Measurements from ENCODE around the gene KRT82.
"Not testable (repeated sequence)": the region's sequence is repeated elsewhere in the genome, so short reads cannot be mapped to it uniquely, and the experiment has no call there.

The KRT82 gene

GRCh38 chr12:52423661-52424500, 17.7 kb upstream of the KRT82 start:
- Mint-ChIP-seq H3K4me1 (no peaks in the 10 kb centered on the region), H3K4me3 (no peak overlapping the region), H3K27ac (no peak overlapping the region), H3K36me3 (no peaks in the 10 kb centered on the region), H3K9me3 (no peaks in the 10 kb centered on the region)
- no peak for ATAC-seq
- no peak for DNase-seq (ENCODE audit: low spot score in 2 of 2)

GRCh38 chr12:52423035-52423434, 16.9 kb upstream of the KRT82 start:
- no peak for DNase-seq (ENCODE audit: low spot score in 2 of 2)
- Mint-ChIP-seq H3K4me3 (no peak overlapping the region), H3K36me3 (no peaks in the 10 kb centered on the region), H3K4me1 (no peaks in the 10 kb centered on the region), H3K9me3 (no peaks in the 10 kb centered on the region), H3K27ac (no peak overlapping the region)
- no peak for ATAC-seq

DNA sequence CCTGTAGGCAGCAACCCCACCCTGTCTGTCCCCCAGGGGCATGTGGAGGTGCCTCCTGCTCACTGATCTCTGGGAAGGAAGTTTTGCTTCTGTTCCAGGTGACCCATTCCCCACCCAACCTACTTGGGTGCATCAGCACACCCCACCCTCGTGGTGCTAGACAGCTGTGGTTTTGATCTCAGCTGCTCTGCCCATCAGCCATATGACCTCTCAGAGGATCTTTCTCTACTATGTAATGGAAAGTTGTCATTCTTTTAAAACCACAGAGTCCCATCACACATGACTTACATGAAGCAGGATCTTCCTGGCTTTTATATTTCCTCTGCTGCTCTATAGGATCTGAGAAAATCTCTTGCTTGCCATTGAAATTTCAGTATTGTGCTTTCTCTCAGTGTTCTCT, 13.5 kb upstream of the KRT82 start:
- Mint-ChIP-seq H3K4me3 (no peak overlapping the region), H3K9me3 (no peaks in the 10 kb centered on the region), H3K36me3 (no peaks in the 10 kb centered on the region), H3K4me1 (no peaks in the 10 kb centered on the region), H3K27ac (no peak overlapping the region)
- DNase-seq (ENCODE audit: low spot score in 2 of 2) (no peak), ATAC-seq (no peak)

DNA sequence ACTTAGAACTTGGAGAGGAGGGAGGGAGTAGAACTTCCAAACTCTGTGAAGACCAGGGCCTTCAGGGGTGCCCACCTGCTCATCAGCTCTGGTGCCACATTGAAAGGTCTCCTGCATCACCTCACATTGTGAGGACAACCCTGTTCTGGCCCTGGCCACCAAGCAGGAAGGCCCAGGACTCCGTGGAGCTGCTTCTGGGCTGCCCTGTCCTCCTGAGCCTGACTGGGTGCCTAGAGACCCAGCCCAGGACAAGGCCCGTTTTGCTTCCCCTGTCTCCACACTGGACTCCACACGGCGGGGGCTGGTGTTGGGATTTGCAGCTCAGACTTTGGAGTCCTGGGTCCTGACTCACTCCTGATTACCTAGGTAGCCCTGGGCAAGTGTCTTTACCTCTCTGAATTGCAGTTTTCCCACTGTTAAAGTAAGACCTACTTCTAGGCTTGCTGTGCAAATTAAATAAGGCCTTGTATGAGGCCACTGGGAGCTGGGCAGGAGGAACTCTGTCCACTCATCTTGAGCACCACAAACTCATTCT, 12.5 kb upstream of the KRT82 start:
- ATAC-seq (no peak), DNase-seq (ENCODE audit: low spot score in 2 of 2) (no peak)
- Mint-ChIP-seq H3K27ac (no peak overlapping the region), H3K36me3 (no peaks in the 10 kb centered on the region), H3K4me3 (no peak overlapping the region), H3K9me3 (no peaks in the 10 kb centered on the region), H3K4me1 (no peaks in the 10 kb centered on the region)

GRCh38 chr12:52417740-52418139, 11.6 kb upstream of the KRT82 start:
- no peaks in the 10 kb centered on the region for H3K9me3 Mint-ChIP-seq
- no peaks in the 10 kb centered on the region for H3K36me3 Mint-ChIP-seq
- no peak overlapping the region for H3K4me3 Mint-ChIP-seq
- H3K27ac Mint-ChIP-seq = no peak overlapping the region
- ATAC-seq (no peak), DNase-seq (ENCODE audit: low spot score in 2 of 2) (no peak)
- H3K4me1 Mint-ChIP-seq = no peaks in the 10 kb centered on the region

- H3K9me3 Mint-ChIP-seq = no peaks in the 10 kb centered on the region
- no peak for ATAC-seq
- no peaks in the 10 kb centered on the region for H3K36me3 Mint-ChIP-seq
Observed at GRCh38 chr12:52416795-52417194, 10.7 kb upstream of the KRT82 start.

DNA sequence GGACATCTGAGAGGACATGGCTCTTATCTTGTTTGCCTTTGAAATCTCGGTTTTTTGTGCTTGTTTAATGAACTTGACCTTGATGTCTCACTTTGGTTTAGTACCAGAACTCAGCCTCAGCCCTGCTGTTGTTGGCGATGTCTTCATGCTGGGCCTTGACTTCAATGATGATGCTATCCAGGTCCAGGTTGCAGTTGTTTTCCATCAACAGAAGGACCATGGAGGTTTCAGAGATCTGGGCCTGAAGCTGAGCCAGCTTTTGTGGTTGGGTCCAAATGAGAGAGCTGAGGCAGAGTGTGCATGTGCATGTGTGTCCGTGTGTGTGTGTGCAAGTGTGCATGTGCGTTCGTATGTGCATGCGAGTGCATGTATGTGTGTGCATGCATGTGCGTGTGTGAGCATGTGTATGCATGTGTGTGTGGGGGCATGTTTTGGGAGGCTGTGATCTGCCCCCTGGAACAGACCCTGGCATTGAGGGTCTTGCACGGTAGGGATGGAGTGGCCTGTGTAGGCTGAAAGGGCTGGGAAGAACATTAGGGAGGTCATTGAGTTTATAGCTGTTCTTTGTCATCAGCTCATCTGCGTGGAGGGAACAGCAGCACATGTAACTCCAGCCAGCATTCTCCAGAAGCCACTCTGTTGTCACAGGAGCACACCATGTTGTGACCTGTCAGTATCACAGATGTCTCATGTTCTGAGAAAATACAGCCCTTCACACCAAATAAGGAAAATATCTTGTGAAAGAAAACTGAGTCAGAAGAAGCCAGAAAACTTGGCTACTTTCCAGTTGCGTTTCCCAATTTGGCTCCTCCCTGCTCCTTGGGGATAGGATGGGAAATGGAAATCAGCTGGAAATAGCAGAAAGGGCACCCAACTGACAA, 10.0 kb upstream of the KRT82 start:
- no peak overlapping the region for H3K4me3 Mint-ChIP-seq
- no peak overlapping the region for H3K27ac Mint-ChIP-seq
- H3K4me1 Mint-ChIP-seq = no peaks in the 10 kb centered on the region
- H3K9me3 Mint-ChIP-seq = no peaks in the 10 kb centered on the region
- ATAC-seq (no peak), DNase-seq (ENCODE audit: low spot score in 2 of 2) (no peak)
- no peaks in the 10 kb centered on the region for H3K36me3 Mint-ChIP-seq

More at GRCh38 chr12:52416795-52417194, 10.7 kb upstream of the KRT82 start:
- H3K27ac Mint-ChIP-seq = no peak overlapping the region
- no peak for DNase-seq (ENCODE audit: low spot score in 2 of 2)
- H3K4me3 Mint-ChIP-seq = no peak overlapping the region
- H3K4me1 Mint-ChIP-seq = no peaks in the 10 kb centered on the region

DNA sequence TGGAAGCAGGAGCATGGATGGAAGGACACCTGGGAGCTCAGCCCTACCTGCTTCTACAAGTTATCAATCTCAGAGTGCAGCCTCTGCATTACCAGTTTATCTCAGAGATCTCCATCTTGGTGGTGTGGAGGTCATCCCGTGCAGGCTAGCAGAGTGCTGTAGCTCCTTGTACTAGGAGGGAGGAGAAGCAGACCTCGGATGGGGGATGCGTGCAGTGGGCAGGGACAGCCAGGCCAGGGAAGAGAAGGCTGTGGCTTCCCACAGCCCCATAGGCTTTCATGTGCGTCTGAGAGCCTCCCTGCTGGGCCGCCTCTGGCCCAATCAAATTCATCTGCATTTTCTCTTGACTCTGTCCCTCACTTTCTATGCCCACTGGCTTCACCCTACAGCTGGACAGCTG, 8.8 kb upstream of the KRT82 start:
- Mint-ChIP-seq H3K4me1 (no peaks in the 10 kb centered on the region), H3K9me3 (no peaks in the 10 kb centered on the region), H3K4me3 (no peak overlapping the region), H3K36me3 (no peaks in the 10 kb centered on the region), H3K27ac (no peak overlapping the region)
- DNase-seq (ENCODE audit: low spot score in 2 of 2) (no peak), ATAC-seq (no peak)

- H3K4me3 Mint-ChIP-seq = no peak overlapping the region
- DNase-seq (ENCODE audit: low spot score in 2 of 2) (no peak), ATAC-seq (no peak)
- no peaks in the 10 kb centered on the region for H3K9me3 Mint-ChIP-seq
- no peaks in the 10 kb centered on the region for H3K36me3 Mint-ChIP-seq
- no peak overlapping the region for H3K27ac Mint-ChIP-seq
- no peaks in the 10 kb centered on the region for H3K4me1 Mint-ChIP-seq
Observed at GRCh38 chr12:52413782-52414345, 7.7 kb upstream of the KRT82 start.

- Mint-ChIP-seq H3K4me3 (no peak overlapping the region), H3K27ac (no peak overlapping the region), H3K9me3 (no peaks in the 10 kb centered on the region), H3K36me3 (no peaks in the 10 kb centered on the region), H3K4me1 (no peaks in the 10 kb centered on the region)
- no peak for ATAC-seq
- DNase-seq (ENCODE audit: low spot score in 2 of 2) = no peak
Observed at GRCh38 chr12:52413202-52413601, 7.1 kb upstream of the KRT82 start.

DNA sequence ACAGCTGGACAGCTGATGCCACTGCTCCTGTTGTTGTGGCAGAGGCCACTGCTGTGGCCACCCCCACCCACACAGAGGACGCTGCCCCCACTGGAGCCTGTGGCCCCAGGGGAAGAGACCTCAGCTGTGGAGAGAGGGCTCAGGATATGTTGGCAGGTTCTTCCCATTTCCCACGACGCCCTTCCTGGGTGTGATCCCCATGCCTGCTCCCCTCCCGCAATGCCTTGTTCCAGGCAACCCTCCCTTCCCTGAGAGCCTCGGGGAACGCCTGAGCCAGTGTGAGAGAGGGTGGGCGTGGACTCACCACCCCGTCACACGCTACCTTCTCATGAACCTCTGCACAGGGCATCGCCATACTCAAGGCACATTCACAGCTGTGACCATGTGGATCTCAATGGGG, 5.7 kb upstream of the KRT82 start:
- no peaks in the 10 kb centered on the region for H3K4me1 Mint-ChIP-seq
- H3K36me3 Mint-ChIP-seq = no peaks in the 10 kb centered on the region
- ATAC-seq (no peak), DNase-seq (ENCODE audit: low spot score in 2 of 2) (no peak)
- no peak overlapping the region for H3K27ac Mint-ChIP-seq
- no peak overlapping the region for H3K4me3 Mint-ChIP-seq
- H3K9me3 Mint-ChIP-seq = no peaks in the 10 kb centered on the region

DNA sequence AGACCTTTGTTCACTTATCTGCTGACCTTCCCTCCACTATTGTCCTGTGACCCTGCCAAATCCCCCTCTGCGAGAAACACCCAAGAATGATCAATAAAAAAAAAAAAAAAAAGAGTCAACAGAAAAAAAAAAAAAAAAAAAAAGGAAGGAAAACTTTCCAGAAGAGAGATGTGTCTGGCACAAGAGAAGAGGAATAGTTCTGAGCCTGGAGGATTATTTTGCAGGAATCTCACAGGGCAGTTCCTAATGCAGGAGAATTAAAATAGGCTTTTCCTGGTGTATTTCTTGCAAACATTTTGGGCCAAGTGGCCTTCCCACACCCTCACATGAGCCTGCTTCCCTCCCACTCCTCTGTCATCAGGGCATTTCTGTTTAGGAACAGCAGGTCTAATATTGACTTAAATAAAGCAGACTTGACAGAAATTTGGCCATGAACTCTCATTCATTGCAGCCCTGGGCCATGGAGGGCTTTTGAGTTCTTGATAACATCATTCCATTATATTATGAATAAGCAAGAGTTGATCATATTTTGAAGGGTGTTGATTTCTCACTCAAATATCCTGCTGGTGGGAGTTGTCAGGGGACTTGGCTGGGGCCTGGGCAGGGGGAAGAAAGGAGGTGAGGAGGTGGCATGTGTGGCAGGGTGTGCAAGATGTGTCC, 4.6 kb upstream of the KRT82 start:
- H3K4me3 Mint-ChIP-seq; ATAC-seq; H3K9me3 Mint-ChIP-seq; DNase-seq (ENCODE audit: low spot score in 2 of 2); H3K4me1 Mint-ChIP-seq; H3K27ac Mint-ChIP-seq; H3K36me3 Mint-ChIP-seq: not testable (repeated sequence)

- Mint-ChIP-seq H3K4me1 (peaks cover 1% of the 10 kb centered on the region), H3K9me3 (no peaks in the 10 kb centered on the region), H3K27ac (no peak overlapping the region), H3K4me3 (no peak overlapping the region), H3K36me3 (no peaks in the 10 kb centered on the region)
- DNase-seq (ENCODE audit: low spot score in 2 of 2) (no peak), ATAC-seq (no peak)
Observed at GRCh38 chr12:52407918-52408317, 1.8 kb upstream of the KRT82 start.

DNA sequence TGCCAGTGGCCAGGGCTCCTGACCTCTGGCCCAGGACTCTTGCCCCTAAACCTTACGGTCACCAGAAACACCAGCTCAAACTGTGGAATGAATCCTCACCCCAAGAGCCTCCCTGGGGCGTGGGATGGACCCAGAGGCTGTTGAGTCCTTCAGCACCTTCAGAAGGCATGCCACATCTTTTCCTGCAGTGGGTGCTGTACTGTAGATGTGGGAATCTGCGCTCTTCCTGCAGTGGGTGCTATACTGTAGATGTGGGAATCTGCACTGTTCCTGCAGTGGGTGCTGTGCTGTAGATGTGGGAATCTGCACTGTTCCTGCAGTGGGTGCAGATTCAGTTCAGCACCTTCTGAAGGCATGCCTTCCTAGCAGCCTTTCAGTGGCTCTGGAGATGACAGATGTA, 1.2 kb downstream of the KRT82 start:
- no peak overlapping the region for H3K27ac Mint-ChIP-seq
- ATAC-seq (no peak), DNase-seq (ENCODE audit: low spot score in 2 of 2) (no peak)
- H3K4me1 Mint-ChIP-seq = peaks cover 8% of the 10 kb centered on the region
- no peaks in the 10 kb centered on the region for H3K9me3 Mint-ChIP-seq
- H3K4me3 Mint-ChIP-seq = no peak overlapping the region
- no peaks in the 10 kb centered on the region for H3K36me3 Mint-ChIP-seq

- Mint-ChIP-seq H3K4me1 (peaks cover 8% of the 10 kb centered on the region), H3K4me3 (no peak overlapping the region), H3K36me3 (no peaks in the 10 kb centered on the region), H3K9me3 (no peaks in the 10 kb centered on the region), H3K27ac (no peak overlapping the region)
- ATAC-seq = no peak
- no peak for DNase-seq (ENCODE audit: low spot score in 2 of 2)
Observed at GRCh38 chr12:52403561-52403960, 2.6 kb downstream of the KRT82 start.
